Natural killer cell treated with Interleukin-12 subunit alpha and Interleukin-12 subunit beta and Interleukin-15 and Interleukin-18, amount 100 ng/mL, for 72 hours (primary cell): ENCODE results near the gene CNKSR3. TPM values are rescaled to one million over a fixed set of nuclear protein-coding genes. Genes with fewer than 3 reads are reported as not detected.
A peak's percentile ranks its signal among the peaks of the same experiment; 100 is the strongest.

Experiments
- ATAC-seq, 2 donors: fragments of 150-1000 bp; cut with Tn5 transposase in 1 of 2; sonication (Bioruptor Pico), chemical (Tn5 transposase) in 1 of 2; 2 replicates each; pipeline ENCODE4 v1.10.0; 2021
- DNase-seq: peaks from one replicate; pipeline ENCODE4 v3.0.0; 2022; ENCODE audit warnings: low spot score
- H3K27ac Mint-ChIP-seq, 2 donors: 1 replicate in 1 of 2; 2 replicates in 1 of 2; pipeline ENCODE4 v1.8.0; 2022; ENCODE audit warnings: mixed read lengths in 2 of 2, mild to moderate bottlenecking in 1 of 2, moderate library complexity in 1 of 2
- H3K27me3 Mint-ChIP-seq, 2 donors: 1 replicate in 1 of 2; 2 replicates in 1 of 2; pipeline ENCODE4 v1.8.0; 2022; ENCODE audit warnings: mixed read lengths in 2 of 2
- H3K36me3 Mint-ChIP-seq: one replicate; pipeline ENCODE4 v1.8.0; 2022; ENCODE audit warnings: mixed read lengths
- H3K4me1 Mint-ChIP-seq, 2 donors: 1 replicate in 1 of 2; 2 replicates in 1 of 2; pipeline ENCODE4 v1.8.0; 2022; ENCODE audit warnings: low read depth in 2 of 2, mixed read lengths in 2 of 2, mild to moderate bottlenecking in 1 of 2
- H3K4me3 Mint-ChIP-seq: one replicate; pipeline ENCODE4 v1.8.0; 2022; ENCODE audit warnings: mixed read lengths
- H3K9me3 Mint-ChIP-seq: 2 replicates; pipeline ENCODE4 v1.8.0; 2022; ENCODE audit warnings: mixed read lengths
- total RNA-seq, 2 donors: library from RNA; stranded (reverse); gene quantifications; one replicate each; pipeline ENCODE4 v1.2.3, GENCODE V29; 2022

The CNKSR3 gene
- total RNA-seq, 2 donors from 2014 or later = 0.20 TPM; not detected in 1

DNA sequence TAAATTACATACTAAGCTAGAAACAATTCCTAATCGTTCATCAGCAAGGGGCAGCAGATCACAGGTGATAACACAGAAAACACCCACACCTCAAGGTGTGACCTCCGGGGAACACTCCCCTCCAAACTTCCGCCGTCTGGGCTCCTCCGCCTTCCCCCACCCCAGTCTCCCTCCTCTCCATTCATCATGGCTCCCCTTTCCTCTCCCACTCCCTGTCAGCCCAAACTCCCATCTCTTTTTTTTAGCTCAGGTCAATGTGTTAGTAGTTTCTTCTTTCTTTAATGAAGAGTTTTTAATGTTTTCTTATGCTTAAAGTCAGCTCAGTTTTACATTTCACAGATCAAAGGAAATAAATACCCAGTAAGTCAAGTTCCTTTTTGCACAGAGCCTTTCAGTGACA is 20.7 kb downstream of the CNKSR3 start:
- no peak for ATAC-seq
- Mint-ChIP-seq H3K9me3 (no peaks in the 10 kb centered on the region), H3K4me1 (no peaks in the 10 kb centered on the region), H3K36me3 (no peaks in the 10 kb centered on the region), H3K4me3 (no peak overlapping the region), H3K27ac (no peak overlapping the region), H3K27me3 (no peaks in the 10 kb centered on the region)
- no peak for DNase-seq

GRCh38 chr6:154488802-154489437 is 21.6 kb downstream of the CNKSR3 start:
- peaks cover 0 to 1% of the 10 kb centered on the region in 2 donors for H3K27me3 Mint-ChIP-seq
- ATAC-seq = no peak
- H3K4me1 Mint-ChIP-seq = no peaks in the 10 kb centered on the region
- no peak for DNase-seq
- no peak overlapping the region for H3K27ac Mint-ChIP-seq
- H3K36me3 Mint-ChIP-seq = no peaks in the 10 kb centered on the region
- no peaks in the 10 kb centered on the region for H3K9me3 Mint-ChIP-seq
- H3K4me3 Mint-ChIP-seq = no peak overlapping the region

DNA sequence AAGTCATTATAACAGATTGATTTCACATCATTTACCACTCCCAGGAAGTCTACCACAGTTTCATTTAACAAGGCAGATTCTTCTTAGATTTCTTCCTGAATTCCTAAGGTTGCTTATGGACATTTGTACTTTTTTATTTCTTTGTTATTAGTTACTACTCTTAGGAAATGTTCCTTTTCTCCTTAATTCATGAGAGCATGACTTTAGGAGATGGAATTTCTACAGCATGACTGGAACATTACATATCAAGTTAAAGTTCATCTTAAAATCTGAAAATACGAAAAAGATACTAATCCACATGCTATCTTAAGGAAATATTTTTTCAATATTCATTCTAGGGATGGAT is 22.3 kb downstream of the CNKSR3 start:
- H3K4me1 Mint-ChIP-seq = no peaks in the 10 kb centered on the region
- no peaks in the 10 kb centered on the region for H3K36me3 Mint-ChIP-seq
- no peak overlapping the region for H3K27ac Mint-ChIP-seq
- DNase-seq (no peak), ATAC-seq (no peak)
- H3K9me3 Mint-ChIP-seq = no peaks in the 10 kb centered on the region
- peaks cover 2 to 8% of the 10 kb centered on the region in 2 donors for H3K27me3 Mint-ChIP-seq
- H3K4me3 Mint-ChIP-seq = no peak overlapping the region

GRCh38 chr6:154487367-154488247 is 22.9 kb downstream of the CNKSR3 start:
- DNase-seq (no peak), ATAC-seq (no peak)
- Mint-ChIP-seq H3K4me3 (no peak overlapping the region), H3K27me3 (peaks cover 2 to 9% of the 10 kb centered on the region in 2 donors), H3K9me3 (no peaks in the 10 kb centered on the region), H3K36me3 (no peaks in the 10 kb centered on the region), H3K4me1 (no peaks in the 10 kb centered on the region), H3K27ac (no peak overlapping the region)

DNA sequence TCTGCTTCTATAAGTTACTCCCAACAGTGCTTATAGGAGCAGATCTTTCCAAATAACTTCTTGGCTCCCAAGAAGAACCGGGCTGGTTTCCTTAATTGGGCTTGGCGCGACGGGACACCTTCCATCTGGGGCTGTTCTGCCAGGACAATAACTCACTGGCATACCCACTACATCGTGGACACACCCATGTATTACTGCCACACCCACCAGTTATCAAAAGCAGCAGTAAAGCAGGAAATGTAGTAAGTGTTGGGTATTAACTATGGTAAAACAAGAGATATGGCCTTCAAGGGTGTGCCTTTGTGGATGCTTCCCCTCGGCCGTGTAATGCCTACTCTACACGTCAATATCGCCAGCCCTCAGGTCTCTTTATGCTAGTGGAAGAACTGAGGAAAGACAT is 24.7 kb downstream of the CNKSR3 start:
- no peak overlapping the region for H3K4me3 Mint-ChIP-seq
- H3K27me3 Mint-ChIP-seq = peaks cover 8 to 9% of the 10 kb centered on the region in 2 donors
- H3K27ac Mint-ChIP-seq = no peak overlapping the region
- DNase-seq = no peak
- H3K9me3 Mint-ChIP-seq = no peaks in the 10 kb centered on the region
- no peak for ATAC-seq
- no peaks in the 10 kb centered on the region for H3K4me1 Mint-ChIP-seq
- no peaks in the 10 kb centered on the region for H3K36me3 Mint-ChIP-seq

DNA sequence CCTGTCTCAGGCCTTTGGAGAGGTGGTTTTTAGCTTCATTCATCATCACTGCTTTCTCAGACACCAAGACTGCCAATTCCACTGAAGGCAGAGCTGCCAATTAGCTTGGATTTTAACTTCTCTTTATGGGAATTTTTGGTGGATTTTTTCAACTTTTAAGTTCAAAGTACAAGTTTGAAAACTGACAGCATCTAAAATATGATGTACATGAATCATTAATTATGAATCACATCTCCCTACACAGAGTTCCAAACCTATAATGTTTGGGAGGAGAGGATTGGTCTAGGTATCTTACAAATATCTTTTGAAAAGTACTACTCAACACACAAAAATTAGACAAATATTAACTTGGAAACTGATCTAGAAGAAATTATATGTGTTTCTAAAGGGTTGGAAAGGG is 25.5 kb downstream of the CNKSR3 start:
- Mint-ChIP-seq H3K4me3 (no peak overlapping the region), H3K27me3 (peaks cover 8 to 9% of the 10 kb centered on the region in 2 donors), H3K27ac (no peak overlapping the region), H3K4me1 (no peaks in the 10 kb centered on the region), H3K36me3 (no peaks in the 10 kb centered on the region), H3K9me3 (no peaks in the 10 kb centered on the region)
- no peak for DNase-seq
- no peak for ATAC-seq

GRCh38 chr6:154482858-154483257 is 27.6 kb downstream of the CNKSR3 start:
- ATAC-seq (no peak), DNase-seq (no peak)
- H3K27me3 Mint-ChIP-seq = peaks cover 9 to 10% of the 10 kb centered on the region in 2 donors
- H3K36me3 Mint-ChIP-seq = no peaks in the 10 kb centered on the region
- no peak overlapping the region for H3K27ac Mint-ChIP-seq
- no peaks in the 10 kb centered on the region for H3K9me3 Mint-ChIP-seq
- H3K4me1 Mint-ChIP-seq = no peaks in the 10 kb centered on the region
- no peak overlapping the region for H3K4me3 Mint-ChIP-seq

- Mint-ChIP-seq H3K27ac (no peak overlapping the region), H3K36me3 (no peaks in the 10 kb centered on the region), H3K27me3 (peaks cover 9 to 10% of the 10 kb centered on the region in 2 donors), H3K9me3 (no peaks in the 10 kb centered on the region), H3K4me3 (no peak overlapping the region), H3K4me1 (no peaks in the 10 kb centered on the region)
- ATAC-seq (no peak), DNase-seq (no peak)
Measured at GRCh38 chr6:154481521-154482013, 28.9 kb downstream of the CNKSR3 start.

DNA sequence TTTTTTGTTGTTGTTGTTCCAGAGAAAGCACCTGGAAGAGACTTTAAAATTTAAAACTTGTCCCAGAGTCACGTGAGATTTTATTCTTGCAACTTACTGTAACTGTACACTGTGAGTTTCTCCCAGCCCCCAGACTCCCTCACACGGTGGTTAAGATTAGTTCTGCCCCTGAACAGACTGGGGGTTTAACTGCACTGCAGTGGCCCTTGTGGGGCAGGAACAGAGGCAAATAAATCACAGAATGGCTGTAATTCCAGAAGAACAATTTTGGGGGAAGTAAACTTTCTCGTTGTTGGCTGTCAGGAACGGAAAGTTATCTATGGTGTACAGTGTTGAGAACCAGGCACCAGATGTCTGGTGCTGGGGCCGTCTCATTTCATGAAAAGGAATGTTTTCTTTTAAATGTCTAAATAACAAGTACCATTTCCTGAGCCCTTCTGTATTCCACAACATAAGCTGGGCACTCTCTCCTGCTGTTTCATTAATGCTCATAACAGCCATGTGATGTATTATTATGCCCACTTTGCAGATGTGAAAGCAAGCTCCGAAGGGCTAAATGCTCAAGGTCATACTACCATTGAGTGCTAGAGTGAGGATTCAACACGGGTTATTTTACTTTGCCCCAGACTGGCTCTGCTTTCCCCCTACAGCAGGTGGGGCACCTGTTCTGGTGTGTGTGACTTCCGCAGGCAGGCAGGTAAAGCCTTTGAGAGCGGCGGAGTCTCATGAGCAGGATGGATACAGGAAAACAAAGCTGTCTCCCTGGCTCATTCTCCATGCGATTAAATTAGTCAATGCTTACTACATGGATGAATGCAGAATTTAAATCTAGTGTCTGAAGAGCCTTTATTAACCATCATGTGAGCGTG is 30.5 kb downstream of the CNKSR3 start:
- Mint-ChIP-seq H3K36me3 (no peaks in the 10 kb centered on the region), H3K4me1 (no peaks in the 10 kb centered on the region), H3K4me3 (no peak overlapping the region), H3K9me3 (no peaks in the 10 kb centered on the region), H3K27ac (no peak overlapping the region), H3K27me3 (peaks cover 9 to 10% of the 10 kb centered on the region in 2 donors)
- ATAC-seq (no peak), DNase-seq (no peak)

- H3K36me3 Mint-ChIP-seq = no peaks in the 10 kb centered on the region
- DNase-seq (no peak), ATAC-seq (no peak)
- H3K27me3 Mint-ChIP-seq = peaks cover 9 to 10% of the 10 kb centered on the region in 2 donors
- no peaks in the 10 kb centered on the region for H3K4me1 Mint-ChIP-seq
- no peaks in the 10 kb centered on the region for H3K9me3 Mint-ChIP-seq
- no peak overlapping the region for H3K27ac Mint-ChIP-seq
- H3K4me3 Mint-ChIP-seq = no peak overlapping the region
Measured at GRCh38 chr6:154479351-154479769, 31.1 kb downstream of the CNKSR3 start.

DNA sequence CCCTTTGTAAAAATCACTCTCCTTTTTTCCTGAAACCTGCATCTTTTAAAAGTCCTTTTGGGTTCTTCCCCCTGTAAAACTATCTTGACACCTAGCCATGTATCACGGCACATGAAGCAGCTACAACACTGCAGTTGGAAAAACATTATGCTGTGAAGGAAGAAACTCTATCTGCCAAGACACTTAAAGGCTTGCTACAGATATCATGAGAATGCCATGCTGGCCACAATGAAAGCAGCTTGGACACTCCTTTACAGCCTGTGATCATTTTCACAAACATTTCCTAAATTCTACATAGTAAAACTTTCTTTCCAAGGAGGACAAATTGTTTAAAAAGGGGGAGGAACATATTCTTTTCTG is 31.8 kb downstream of the CNKSR3 start:
- H3K9me3 Mint-ChIP-seq = no peaks in the 10 kb centered on the region
- no peaks in the 10 kb centered on the region for H3K36me3 Mint-ChIP-seq
- no peak for ATAC-seq
- no peak overlapping the region for H3K27ac Mint-ChIP-seq
- H3K4me1 Mint-ChIP-seq = no peaks in the 10 kb centered on the region
- H3K27me3 Mint-ChIP-seq = peaks cover 5 to 9% of the 10 kb centered on the region in 2 donors
- no peak overlapping the region for H3K4me3 Mint-ChIP-seq
- no peak for DNase-seq

- Mint-ChIP-seq H3K4me1 (no peaks in the 10 kb centered on the region), H3K9me3 (no peaks in the 10 kb centered on the region), H3K27ac (no peak overlapping the region)
Measured at GRCh38 chr6:154478021-154478700, 32.3 kb downstream of the CNKSR3 start.

GRCh38 chr6:154476494-154476893 is 34.0 kb downstream of the CNKSR3 start:
- Mint-ChIP-seq H3K27me3 (peaks cover 3 to 4% of the 10 kb centered on the region in 2 donors), H3K36me3 (no peaks in the 10 kb centered on the region), H3K4me1 (no peaks in the 10 kb centered on the region), H3K4me3 (no peak overlapping the region), H3K9me3 (no peaks in the 10 kb centered on the region), H3K27ac (no peak overlapping the region)
- no peak for ATAC-seq
- DNase-seq = no peak

More at GRCh38 chr6:154478021-154478700, 32.3 kb downstream of the CNKSR3 start:
- no peaks in the 10 kb centered on the region for H3K36me3 Mint-ChIP-seq
- H3K27me3 Mint-ChIP-seq = peaks cover under 1 to 8% of the 10 kb centered on the region in 2 donors
- DNase-seq (no peak), ATAC-seq (peak in 1 of 2 donors; percentile 33)
- no peak overlapping the region for H3K4me3 Mint-ChIP-seq
